ENCODE data around the gene ISCU. TPM values are rescaled to one million over a fixed set of nuclear protein-coding genes. Genes with fewer than 3 reads are reported as not detected.

The ISCU gene
- total and polyA plus RNA-seq, 9 of the 15 experiments (the other 6 are each of a cell fraction or from before 2014, with no cell fraction given) = 15.9 to 92.5 (median 77.3) TPM

DNA sequence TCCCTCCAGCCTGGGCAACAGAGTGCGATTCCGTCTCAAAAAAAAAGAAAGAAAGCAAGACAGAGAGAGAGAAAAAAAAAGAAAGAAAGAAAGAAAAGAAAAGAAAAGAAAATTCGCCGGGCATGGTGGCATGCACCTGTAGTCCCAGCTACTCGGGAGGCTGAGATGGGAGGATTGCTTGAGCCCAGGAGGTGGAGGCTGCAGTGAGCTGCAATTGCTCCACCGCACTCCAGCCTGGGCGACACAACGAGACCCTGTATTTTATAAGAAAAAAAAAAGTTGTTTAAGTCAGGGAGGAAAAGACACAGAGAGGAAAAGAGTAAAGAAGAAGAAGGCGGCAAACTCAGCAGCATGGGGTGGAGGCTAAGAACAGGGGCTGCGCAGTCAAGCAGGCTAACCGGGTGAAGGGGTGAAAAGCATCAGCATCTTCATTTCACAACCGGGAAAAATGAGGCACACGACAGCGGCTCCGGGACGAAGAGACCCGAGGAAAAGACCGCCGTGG, 47.9 kb upstream of the ISCU start:
- no peaks in the 10 kb centered on the region for H3K9me3 ChIP-seq (replicated peaks; ENCODE audit: control insufficient read depth, insufficient read depth, low read depth, low read length)
- peaks cover 8 to 23% of the 10 kb centered on the region in 2 experiments; a peak in 4 of 5 replicates for H3K4me1 ChIP-seq (replicated peaks in 1 of 2; ENCODE audit: control insufficient read depth in 2 of 2, insufficient read depth in 2 of 2, low read length in 2 of 2)
- H2AFZ ChIP-seq (ENCODE audit: low read depth, low read length) = peak overlapping the region; percentile 98
- intact Hi-C loops (cut with micrococcal nuclease) = loop anchor here (5.0 kb wide), 2 partner anchors 522 to 597 kb away; no protein-coding TSS in a partner anchor
- peak overlapping the region; percentile 27 to 56; a peak in 2 of 4 replicates for H3K9ac ChIP-seq (ENCODE audit: insufficient read depth in 1 of 2, low read depth in 2 of 2, low read length in 2 of 2)
- H3K27me3 ChIP-seq (ENCODE audit: control insufficient read depth in 2 of 2, insufficient read depth in 2 of 2, low read length in 2 of 2) = no peaks in the 10 kb centered on the region
- ATAC-seq (peak; percentile 0; the same call in 2 of the 3 replicates), FAIRE-seq (no peak), DNase-seq (ENCODE audit: extremely low read depth in 1 of 4, low spot score in 3 of 4) (no peak)
- H3K9me1 ChIP-seq (ENCODE audit: control insufficient read depth, insufficient read depth, low read length) = no peaks in the 10 kb centered on the region
- peaks cover 8% of the 10 kb centered on the region for H3K79me2 ChIP-seq (ENCODE audit: control insufficient read depth, insufficient read depth, low read length)
- peak overlapping the region; percentile 67 for H3K4me3 ChIP-seq
- no TSS peak for BruUV-seq (replicated peaks)
- WGBS (ENCODE audit: insufficient coverage, low coverage, missing lambda C conversion rate) = 31% methylated on average over 14 of the region's 19 CpGs
- POLR2A ChIA-PET = interaction anchor here (1.7 kb wide), 1 partner anchor 46 kb away, joined by 7 read pairs; the partner anchor contains the start of gene SART3
- in situ Hi-C loops (cut with MboI) = no loop called here
- H4K20me1 ChIP-seq (replicated peaks; ENCODE audit: control insufficient read depth, insufficient read depth, low read length) = no peaks in the 10 kb centered on the region
- H3K4me2 ChIP-seq (ENCODE audit: insufficient read depth, low read length) = peak overlapping the region; percentile 89
- no peak overlapping the region for H3K27ac ChIP-seq (ENCODE audit: extremely low read depth, low read depth, low read length)
- CTCF ChIA-PET (ENCODE audit: low intra/inter-chr PET ratio) = no interaction called here
- peaks cover 23% of the 10 kb centered on the region; the same call in 2 of the 3 replicates for H3K36me3 ChIP-seq (ENCODE audit: control insufficient read depth, insufficient read depth, low read length)
- TF ChIP-seq, protein P1, sequence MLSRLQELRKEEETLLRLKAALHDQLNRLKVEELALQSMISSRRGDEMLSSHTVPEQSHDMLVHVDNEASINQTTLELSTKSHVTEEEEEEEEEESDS (CRISPR knock-in tag; IDR thresholded peaks at IDR 0.05) = no peak
- TF ChIP-seq ZNF3 (CRISPR knock-in tag; IDR thresholded peaks at IDR 0.05) (no peak), DMBX1 (CRISPR knock-in tag; IDR thresholded peaks at IDR 0.05; ENCODE audit: borderline replicate concordance) (0 out of 2 replicates have a peak, but pooled peaks have one; percentile 16), ZNF239 (CRISPR knock-in tag; IDR thresholded peaks at IDR 0.05) (no peak), RFX5 (IDR thresholded peaks at IDR 0.05; ENCODE audit: low read depth, low read length) (no peak), ELF1 (tag; IDR thresholded peaks at IDR 0.05) (no peak), POU5F1 (IDR thresholded peaks at IDR 0.05; ENCODE audit: borderline replicate concordance, low read depth, low read length, partially characterized antibody) (no peak), EHMT2 (IDR thresholded peaks at IDR 0.05) (no peak), E2F3 (CRISPR knock-in tag; IDR thresholded peaks at IDR 0.05) (no peak), MAFF (IDR thresholded peaks at IDR 0.05; ENCODE audit: low read length) (no peak), ZNF408 (CRISPR knock-in tag; IDR thresholded peaks at IDR 0.05; ENCODE audit: low read depth) (no peak), ZNF41 (CRISPR knock-in tag; conservative IDR thresholded peaks at IDR 0.05) (no peak), RHOXF2B (CRISPR knock-in tag; conservative IDR thresholded peaks at IDR 0.05) (no peak), MCM3 (IDR thresholded peaks at IDR 0.05) (no peak), JUN (IDR thresholded peaks at IDR 0.05; ENCODE audit: borderline replicate concordance, low read depth, low read length) (no peak), JUN (CRISPR knock-in tag; IDR thresholded peaks at IDR 0.05; ENCODE audit: borderline replicate concordance) (no peak), FUS (optimal IDR thresholded peaks at IDR 0.05; ENCODE audit: low read depth, low read length) (no peak), YBX1 (IDR thresholded peaks at IDR 0.05) (no peak), PTTG1 (tag; IDR thresholded peaks at IDR 0.05; ENCODE audit: low read depth) (no peak)
- TF ChIP-seq, protein P2, sequence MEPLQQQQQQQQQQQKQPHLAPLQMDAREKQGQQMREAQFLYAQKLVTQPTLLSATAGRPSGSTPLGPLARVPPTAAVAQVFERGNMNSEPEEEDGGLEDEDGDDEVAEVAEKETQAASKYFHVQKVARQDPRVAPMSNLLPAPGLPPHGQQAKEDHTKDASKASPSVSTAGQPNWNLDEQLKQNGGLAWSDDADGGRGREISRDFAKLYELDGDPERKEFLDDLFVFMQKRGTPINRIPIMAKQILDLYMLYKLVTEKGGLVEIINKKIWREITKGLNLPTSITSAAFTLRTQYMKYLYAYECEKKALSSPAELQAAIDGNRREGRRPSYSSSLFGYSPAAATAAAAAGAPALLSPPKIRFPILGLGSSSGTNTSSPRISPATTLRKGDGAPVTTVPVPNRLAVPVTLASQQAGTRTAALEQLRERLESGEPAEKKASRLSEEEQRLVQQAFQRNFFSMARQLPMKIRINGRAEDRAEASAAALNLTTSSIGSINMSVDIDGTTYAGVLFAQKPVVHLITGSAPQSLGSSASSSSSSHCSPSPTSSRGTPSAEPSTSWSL (CRISPR knock-in tag; IDR thresholded peaks at IDR 0.05; ENCODE audit: borderline replicate concordance) = no peak
- TF ChIP-seq, protein P3, sequence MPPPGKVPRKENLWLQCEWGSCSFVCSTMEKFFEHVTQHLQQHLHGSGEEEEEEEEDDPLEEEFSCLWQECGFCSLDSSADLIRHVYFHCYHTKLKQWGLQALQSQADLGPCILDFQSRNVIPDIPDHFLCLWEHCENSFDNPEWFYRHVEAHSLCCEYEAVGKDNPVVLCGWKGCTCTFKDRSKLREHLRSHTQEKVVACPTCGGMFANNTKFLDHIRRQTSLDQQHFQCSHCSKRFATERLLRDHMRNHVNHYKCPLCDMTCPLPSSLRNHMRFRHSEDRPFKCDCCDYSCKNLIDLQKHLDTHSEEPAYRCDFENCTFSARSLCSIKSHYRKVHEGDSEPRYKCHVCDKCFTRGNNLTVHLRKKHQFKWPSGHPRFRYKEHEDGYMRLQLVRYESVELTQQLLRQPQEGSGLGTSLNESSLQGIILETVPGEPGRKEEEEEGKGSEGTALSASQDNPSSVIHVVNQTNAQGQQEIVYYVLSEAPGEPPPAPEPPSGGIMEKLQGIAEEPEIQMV (tag; conservative IDR thresholded peaks at IDR 0.05; ENCODE audit: low read depth) = no peak
